ENCODE measurements around the gene HLA-DPB1.

Gene HLA-DPB1

GRCh38 chr6:33080127-33081089, 4.6 kb downstream of the HLA-DPB1 start:
- Histone ChIP-seq H3K18ac (ENCODE audit: low read length) (peak overlapping the region; percentile 19), H3K9me3 (ENCODE audit: insufficient read depth, low read depth, low read length) (no peaks in the 10 kb centered on the region), H3K36me3 (ENCODE audit: control insufficient read depth in 1 of 2, insufficient read depth in 2 of 2, low read length in 2 of 2) (no peaks in the 10 kb centered on the region), H3K14ac (ENCODE audit: low read length) (peak overlapping the region; percentile 41), H3K4me1 (ENCODE audit: control insufficient read depth in 1 of 2, insufficient read depth in 2 of 2, low read length in 2 of 2) (peaks cover 5 to 7% of the 10 kb centered on the region in 2 experiments), H3K79me2 (ENCODE audit: control insufficient read depth, insufficient read depth, low read length, poor library complexity) (peaks cover 2% of the 10 kb centered on the region), H2BK12ac (ENCODE audit: low read length) (no peak overlapping the region), H4K12ac (ENCODE audit: low read depth, low read length) (peak overlapping the region; percentile 46), H3K9ac (ENCODE audit: low read length) (peak overlapping the region; percentile 42), H3K4me2 (ENCODE audit: low read length) (peak overlapping the region; percentile 67), H4K8ac (ENCODE audit: low read depth, low read length) (peak overlapping the region; percentile 51), H2BK5ac (ENCODE audit: low read depth, low read length, poor library complexity) (no peak overlapping the region), H3K4me3 (ENCODE audit: low read depth, low read length) (peak overlapping the region; percentile 60), H2AK5ac (ENCODE audit: low read length) (no peak overlapping the region), H2BK120ac (ENCODE audit: insufficient read depth, low read length, poor library complexity) (no peak overlapping the region), H2AFZ (ENCODE audit: insufficient read depth, low read length, poor library complexity) (peak overlapping the region; percentile 66), H3K4ac (ENCODE audit: low read depth, low read length) (no peak overlapping the region), H3K27ac (ENCODE audit: low read depth, low read length) (no peak overlapping the region), H4K91ac (ENCODE audit: low read depth, low read length) (peak overlapping the region; percentile 30), H3K23ac (ENCODE audit: low read length) (no peak overlapping the region), H3K79me1 (ENCODE audit: low read length) (peaks cover 4% of the 10 kb centered on the region), H3K27me3 (ENCODE audit: insufficient read depth, low read length) (no peaks in the 10 kb centered on the region)
- no CpG with 5 or more reads among the region's 49 CpGs for WGBS (ENCODE audit: extremely low coverage, insufficient coverage, insufficient read length)
- no peak for DNase-seq

GRCh38 chr6:33081098-33081824, 5.5 kb downstream of the HLA-DPB1 start:
- Histone ChIP-seq H3K23ac (ENCODE audit: low read length) (no peak overlapping the region), H2BK5ac (ENCODE audit: low read depth, low read length, poor library complexity) (no peak overlapping the region)
- no peak for DNase-seq

GRCh38 chr6:33082702-33083101, 6.9 kb downstream of the HLA-DPB1 start:
- no peak overlapping the region for H3K4me3 ChIP-seq (ENCODE audit: low read depth, low read length)
- no peak overlapping the region for H3K18ac ChIP-seq (ENCODE audit: low read length)
- H2AK5ac ChIP-seq (ENCODE audit: low read length): no peak overlapping the region
- no peak overlapping the region for H3K4ac ChIP-seq (ENCODE audit: low read depth, low read length)
- H2BK12ac ChIP-seq (ENCODE audit: low read length): no peak overlapping the region
- no peak overlapping the region for H3K23ac ChIP-seq (ENCODE audit: low read length)
- H3K27me3 ChIP-seq (ENCODE audit: insufficient read depth, low read length): no peaks in the 10 kb centered on the region
- H3K4me2 ChIP-seq (ENCODE audit: low read length): no peak overlapping the region
- H2BK120ac ChIP-seq (ENCODE audit: insufficient read depth, low read length, poor library complexity): no peak overlapping the region
- H4K12ac ChIP-seq (ENCODE audit: low read depth, low read length): no peak overlapping the region
- H3K36me3 ChIP-seq (ENCODE audit: control insufficient read depth in 1 of 2, insufficient read depth in 2 of 2, low read length in 2 of 2): no peaks in the 10 kb centered on the region
- peaks cover 5 to 7% of the 10 kb centered on the region in 2 experiments for H3K4me1 ChIP-seq (ENCODE audit: control insufficient read depth in 1 of 2, insufficient read depth in 2 of 2, low read length in 2 of 2)
- DNase-seq: peak; percentile 19 to 43
- peaks cover 4% of the 10 kb centered on the region for H3K79me1 ChIP-seq (ENCODE audit: low read length)
- H2BK5ac ChIP-seq (ENCODE audit: low read depth, low read length, poor library complexity): no peak overlapping the region
- H4K91ac ChIP-seq (ENCODE audit: low read depth, low read length): no peak overlapping the region
- H3K9me3 ChIP-seq (ENCODE audit: insufficient read depth, low read depth, low read length): no peaks in the 10 kb centered on the region
- WGBS (ENCODE audit: extremely low coverage, insufficient coverage, insufficient read length): no CpG with 5 or more reads among the region's 2 CpGs
- peaks cover 2% of the 10 kb centered on the region for H3K79me2 ChIP-seq (ENCODE audit: control insufficient read depth, insufficient read depth, low read length, poor library complexity)
- H3K14ac ChIP-seq (ENCODE audit: low read length): no peak overlapping the region
- no peak overlapping the region for H4K8ac ChIP-seq (ENCODE audit: low read depth, low read length)
- no peak overlapping the region for H3K9ac ChIP-seq (ENCODE audit: low read length)
- H3K27ac ChIP-seq (ENCODE audit: low read depth, low read length): no peak overlapping the region
- no peak overlapping the region for H2AFZ ChIP-seq (ENCODE audit: insufficient read depth, low read length, poor library complexity)

More at GRCh38 chr6:33081098-33081824, 5.5 kb downstream of the HLA-DPB1 start:
- Histone ChIP-seq H3K9ac (ENCODE audit: low read length) (peak overlapping the region; percentile 42), H4K12ac (ENCODE audit: low read depth, low read length) (peak overlapping the region; percentile 46), H3K4me3 (ENCODE audit: low read depth, low read length) (peak overlapping the region; percentile 60), H3K27me3 (ENCODE audit: insufficient read depth, low read length) (no peaks in the 10 kb centered on the region), H4K91ac (ENCODE audit: low read depth, low read length) (peak overlapping the region; percentile 30), H3K4me2 (ENCODE audit: low read length) (peak overlapping the region; percentile 67), H3K4me1 (ENCODE audit: control insufficient read depth in 1 of 2, insufficient read depth in 2 of 2, low read length in 2 of 2) (peaks cover 5 to 7% of the 10 kb centered on the region in 2 experiments), H3K79me1 (ENCODE audit: low read length) (peaks cover 4% of the 10 kb centered on the region), H3K27ac (ENCODE audit: low read depth, low read length) (no peak overlapping the region), H3K4ac (ENCODE audit: low read depth, low read length) (no peak overlapping the region), H2AK5ac (ENCODE audit: low read length) (no peak overlapping the region), H3K18ac (ENCODE audit: low read length) (peak overlapping the region; percentile 19), H2BK120ac (ENCODE audit: insufficient read depth, low read length, poor library complexity) (no peak overlapping the region), H3K14ac (ENCODE audit: low read length) (peak overlapping the region; percentile 41), H4K8ac (ENCODE audit: low read depth, low read length) (peak overlapping the region; percentile 51), H2AFZ (ENCODE audit: insufficient read depth, low read length, poor library complexity) (peak overlapping the region; percentile 66), H2BK12ac (ENCODE audit: low read length) (no peak overlapping the region), H3K9me3 (ENCODE audit: insufficient read depth, low read depth, low read length) (no peaks in the 10 kb centered on the region), H3K79me2 (ENCODE audit: control insufficient read depth, insufficient read depth, low read length, poor library complexity) (peaks cover 2% of the 10 kb centered on the region), H3K36me3 (ENCODE audit: control insufficient read depth in 1 of 2, insufficient read depth in 2 of 2, low read length in 2 of 2) (no peaks in the 10 kb centered on the region)
- no CpG with 5 or more reads among the region's 16 CpGs for WGBS (ENCODE audit: extremely low coverage, insufficient coverage, insufficient read length)

- no peak overlapping the region for H2BK120ac ChIP-seq (ENCODE audit: insufficient read depth, low read length, poor library complexity)
- no peaks in the 10 kb centered on the region for H3K27me3 ChIP-seq (ENCODE audit: insufficient read depth, low read length)
- peaks cover 4% of the 10 kb centered on the region for H3K79me1 ChIP-seq (ENCODE audit: low read length)
- no peak overlapping the region for H3K4me2 ChIP-seq (ENCODE audit: low read length)
- H2BK5ac ChIP-seq (ENCODE audit: low read depth, low read length, poor library complexity): no peak overlapping the region
- H3K79me2 ChIP-seq (ENCODE audit: control insufficient read depth, insufficient read depth, low read length, poor library complexity): peaks cover 2% of the 10 kb centered on the region
- H3K36me3 ChIP-seq (ENCODE audit: control insufficient read depth in 1 of 2, insufficient read depth in 2 of 2, low read length in 2 of 2): no peaks in the 10 kb centered on the region
- whole genome bisulfite sequencing (ENCODE audit: extremely low coverage, insufficient coverage, insufficient read length): no CpG with 5 or more reads among the region's 8 CpGs
- no peak overlapping the region for H2AFZ ChIP-seq (ENCODE audit: insufficient read depth, low read length, poor library complexity)
- no peak overlapping the region for H4K91ac ChIP-seq (ENCODE audit: low read depth, low read length)
- H3K27ac ChIP-seq (ENCODE audit: low read depth, low read length): no peak overlapping the region
- H4K12ac ChIP-seq (ENCODE audit: low read depth, low read length): no peak overlapping the region
- no peak overlapping the region for H3K4me3 ChIP-seq (ENCODE audit: low read depth, low read length)
- no peak overlapping the region for H3K4ac ChIP-seq (ENCODE audit: low read depth, low read length)
- no peak overlapping the region for H2AK5ac ChIP-seq (ENCODE audit: low read length)
- H3K14ac ChIP-seq (ENCODE audit: low read length): no peak overlapping the region
- no peak for DNase-seq
- no peak overlapping the region for H2BK12ac ChIP-seq (ENCODE audit: low read length)
- no peak overlapping the region for H4K8ac ChIP-seq (ENCODE audit: low read depth, low read length)
- H3K23ac ChIP-seq (ENCODE audit: low read length): no peak overlapping the region
- H3K9me3 ChIP-seq (ENCODE audit: insufficient read depth, low read depth, low read length): no peaks in the 10 kb centered on the region
- peaks cover 5 to 7% of the 10 kb centered on the region in 2 experiments for H3K4me1 ChIP-seq (ENCODE audit: control insufficient read depth in 1 of 2, insufficient read depth in 2 of 2, low read length in 2 of 2)
- no peak overlapping the region for H3K18ac ChIP-seq (ENCODE audit: low read length)
- no peak overlapping the region for H3K9ac ChIP-seq (ENCODE audit: low read length)
Measured at GRCh38 chr6:33085627-33086026, 9.8 kb downstream of the HLA-DPB1 start.
